ENCODE data around the gene COMMD3. TPM values are rescaled to one million over a fixed set of nuclear protein-coding genes. Genes with fewer than 3 reads are reported as not detected.

COMMD3 gene
- total and polyA plus RNA-seq, 9 of the 15 experiments (the other 6 are each of a cell fraction or from before 2014, with no cell fraction given), result 50.7 to 217 (median 80.1) TPM

DNA sequence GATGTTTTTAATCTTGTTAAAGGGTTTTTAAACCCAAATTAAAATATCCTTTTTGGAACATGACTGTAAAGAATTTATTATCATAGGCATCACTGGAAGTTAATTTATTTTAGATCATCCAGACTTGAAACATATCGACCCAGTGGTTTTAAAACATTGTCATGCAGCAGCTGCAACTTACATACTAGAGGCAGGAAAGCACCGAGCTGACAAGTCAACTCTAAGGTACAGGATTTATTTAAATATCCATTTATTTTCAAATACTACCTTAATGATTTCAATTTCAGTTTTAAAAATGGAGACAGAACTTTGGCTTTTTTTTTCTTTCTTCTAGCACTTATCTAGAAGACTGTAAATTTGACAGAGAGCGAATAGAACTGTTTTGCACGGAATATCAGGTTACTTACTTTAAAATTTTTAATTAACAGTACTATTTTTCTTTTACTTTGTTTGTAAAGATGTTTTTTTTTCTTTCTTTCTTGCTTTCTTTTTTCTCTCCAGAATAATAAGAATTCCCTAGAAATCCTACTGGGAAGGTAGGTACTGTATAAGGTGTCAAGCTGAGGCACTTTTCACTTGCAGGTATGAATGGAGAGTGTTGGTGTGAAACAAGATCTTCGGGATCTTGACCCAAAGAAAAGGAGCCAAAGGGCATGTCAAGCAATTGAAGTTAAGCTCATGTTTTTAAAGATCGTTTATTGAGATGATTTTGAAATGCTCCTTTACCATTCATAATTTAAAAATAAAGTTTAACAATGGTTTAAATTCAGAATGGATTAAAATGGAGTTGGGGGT, 1.8 kb downstream of the COMMD3 start:
- H3K4me1 ChIP-seq (replicated peaks in 1 of 2; ENCODE audit: control insufficient read depth in 2 of 2, insufficient read depth in 2 of 2, low read length in 2 of 2), result peaks cover 10 to 11% of the 10 kb centered on the region in 2 experiments; a peak in 3 of 5 replicates
- no peaks in the 10 kb centered on the region for H4K20me1 ChIP-seq (replicated peaks; ENCODE audit: control insufficient read depth, insufficient read depth, low read length)
- H3K9ac ChIP-seq (ENCODE audit: insufficient read depth in 1 of 2, low read depth in 2 of 2, low read length in 2 of 2), result peak overlapping the region in 1 of 2 experiments; percentile 84; a peak in 3 of 4 replicates
- FAIRE-seq (no peak), DNase-seq (ENCODE audit: extremely low read depth in 1 of 4, low spot score in 3 of 4) (no peak), ATAC-seq (no peak)
- peak overlapping the region; percentile 77 for H3K4me3 ChIP-seq
- in situ Hi-C loops (cut with MboI), result no loop called here
- POLR2A ChIA-PET, result interaction anchor here (0.6 to 0.7 kb wide), 2 partner anchors 221 to 231 kb away, joined by 3 read pairs; no protein-coding TSS in a partner anchor
- H3K36me3 ChIP-seq (ENCODE audit: control insufficient read depth, insufficient read depth, low read length), result no peaks in the 10 kb centered on the region; the same call in 2 of the 3 replicates
- TF ChIP-seq, protein P1, sequence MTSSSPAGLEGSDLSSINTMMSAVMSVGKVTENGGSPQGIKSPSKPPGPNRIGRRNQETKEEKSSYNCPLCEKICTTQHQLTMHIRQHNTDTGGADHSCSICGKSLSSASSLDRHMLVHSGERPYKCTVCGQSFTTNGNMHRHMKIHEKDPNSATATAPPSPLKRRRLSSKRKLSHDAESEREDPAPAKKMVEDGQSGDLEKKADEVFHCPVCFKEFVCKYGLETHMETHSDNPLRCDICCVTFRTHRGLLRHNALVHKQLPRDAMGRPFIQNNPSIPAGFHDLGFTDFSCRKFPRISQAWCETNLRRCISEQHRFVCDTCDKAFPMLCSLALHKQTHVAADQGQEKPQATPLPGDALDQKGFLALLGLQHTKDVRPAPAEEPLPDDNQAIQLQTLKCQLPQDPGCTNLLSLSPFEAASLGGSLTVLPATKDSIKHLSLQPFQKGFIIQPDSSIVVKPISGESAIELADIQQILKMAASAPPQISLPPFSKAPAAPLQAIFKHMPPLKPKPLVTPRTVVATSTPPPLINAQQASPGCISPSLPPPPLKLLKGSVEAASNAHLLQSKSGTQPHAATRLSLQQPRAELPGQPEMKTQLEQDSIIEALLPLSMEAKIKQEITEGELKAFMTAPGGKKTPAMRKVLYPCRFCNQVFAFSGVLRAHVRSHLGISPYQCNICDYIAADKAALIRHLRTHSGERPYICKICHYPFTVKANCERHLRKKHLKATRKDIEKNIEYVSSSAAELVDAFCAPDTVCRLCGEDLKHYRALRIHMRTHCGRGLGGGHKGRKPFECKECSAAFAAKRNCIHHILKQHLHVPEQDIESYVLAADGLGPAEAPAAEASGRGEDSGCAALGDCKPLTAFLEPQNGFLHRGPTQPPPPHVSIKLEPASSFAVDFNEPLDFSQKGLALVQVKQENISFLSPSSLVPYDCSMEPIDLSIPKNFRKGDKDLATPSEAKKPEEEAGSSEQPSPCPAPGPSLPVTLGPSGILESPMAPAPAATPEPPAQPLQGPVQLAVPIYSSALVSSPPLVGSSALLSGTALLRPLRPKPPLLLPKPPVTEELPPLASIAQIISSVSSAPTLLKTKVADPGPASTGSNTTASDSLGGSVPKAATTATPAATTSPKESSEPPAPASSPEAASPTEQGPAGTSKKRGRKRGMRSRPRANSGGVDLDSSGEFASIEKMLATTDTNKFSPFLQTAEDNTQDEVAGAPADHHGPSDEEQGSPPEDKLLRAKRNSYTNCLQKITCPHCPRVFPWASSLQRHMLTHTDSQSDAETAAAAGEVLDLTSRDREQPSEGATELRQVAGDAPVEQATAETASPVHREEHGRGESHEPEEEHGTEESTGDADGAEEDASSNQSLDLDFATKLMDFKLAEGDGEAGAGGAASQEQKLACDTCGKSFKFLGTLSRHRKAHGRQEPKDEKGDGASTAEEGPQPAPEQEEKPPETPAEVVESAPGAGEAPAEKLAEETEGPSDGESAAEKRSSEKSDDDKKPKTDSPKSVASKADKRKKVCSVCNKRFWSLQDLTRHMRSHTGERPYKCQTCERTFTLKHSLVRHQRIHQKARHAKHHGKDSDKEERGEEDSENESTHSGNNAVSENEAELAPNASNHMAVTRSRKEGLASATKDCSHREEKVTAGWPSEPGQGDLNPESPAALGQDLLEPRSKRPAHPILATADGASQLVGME (CRISPR knock-in tag; IDR thresholded peaks at IDR 0.05), result no peak
- 0 out of 2 replicates have a peak, but pooled peaks have one; percentile 20 for TF ChIP-seq NFATC3 (IDR thresholded peaks at IDR 0.05)
- TF ChIP-seq ZNF766 (CRISPR knock-in tag; conservative IDR thresholded peaks at IDR 0.05), result 0 out of 2 replicates have a peak, but pooled peaks have one; percentile 29
- no peaks in the 10 kb centered on the region for H3K9me3 ChIP-seq (replicated peaks; ENCODE audit: control insufficient read depth, insufficient read depth, low read depth, low read length)
- intact Hi-C loops (cut with micrococcal nuclease), result loop anchor here (2.0 to 10.0 kb wide), 5 partner anchors 73 to 791 kb away; partner anchors contain the start of gene SKIDA1
- H3K4me2 ChIP-seq (ENCODE audit: insufficient read depth, low read length), result peak overlapping the region; percentile 51
- BruUV-seq (replicated peaks), result no TSS peak
- H3K27me3 ChIP-seq (ENCODE audit: control insufficient read depth in 2 of 2, insufficient read depth in 2 of 2, low read length in 2 of 2), result peaks cover 6 to 7% of the 10 kb centered on the region in 2 experiments; a peak in 3 of 5 replicates
- H3K9me1 ChIP-seq (ENCODE audit: control insufficient read depth, insufficient read depth, low read length), result no peaks in the 10 kb centered on the region
- H2AFZ ChIP-seq (ENCODE audit: low read depth, low read length), result no peak overlapping the region
- peaks cover 65% of the 10 kb centered on the region for H3K79me2 ChIP-seq (ENCODE audit: control insufficient read depth, insufficient read depth, low read length)
- peak overlapping the region; percentile 95; the same call in 2 of the 3 replicates for H3K27ac ChIP-seq (ENCODE audit: extremely low read depth, low read depth, low read length)
- 2% methylated on average over 6 of the region's 6 CpGs for WGBS (ENCODE audit: insufficient coverage, low coverage, missing lambda C conversion rate)
- CTCF ChIA-PET (ENCODE audit: low intra/inter-chr PET ratio), result no interaction called here

Measured in K562 (cell line).